ENCODE results near the gene FIGN. TPM values are rescaled to one million over a fixed set of nuclear protein-coding genes. Genes with fewer than 3 reads are reported as not detected.
A peak's percentile ranks its signal among the peaks of the same experiment; 100 is the strongest.

The FIGN gene
- total and polyA plus RNA-seq, 2 of the 4 experiments (the other 2 are of a cell fraction): 0.77 to 0.90 TPM

GRCh38 chr2:163733301-163733938, 2.4 kb downstream of the FIGN start:
- Histone ChIP-seq H3K27ac (ENCODE audit: insufficient read depth, low read length) (no peak overlapping the region; the same call in 1 of the 2 replicates), H2AFZ (replicated peaks; ENCODE audit: low read length, poor library complexity) (peak overlapping the region; percentile 25), H3K14ac (replicated peaks; ENCODE audit: low read depth, low read length) (peak overlapping the region; percentile 25; the same call in 1 of the 2 replicates), H3K56ac (ENCODE audit: extremely low read depth, insufficient read depth, low read length) (no peak overlapping the region), H4K91ac (ENCODE audit: insufficient read depth, low read depth, low read length) (no peak overlapping the region), H3K4me2 (ENCODE audit: low read depth, low read length) (peak overlapping the region; percentile 85), H4K8ac (ENCODE audit: low read depth in 2 of 2, low read length in 2 of 2) (peak overlapping the region in 1 of 2 experiments; percentile 14; a peak in 2 of 4 replicates), H4K5ac (ENCODE audit: low read depth, low read length) (no peak overlapping the region; the same call in 1 of the 2 replicates), H2BK120ac (ENCODE audit: low read depth, low read length) (peak overlapping the region; percentile 16; the same call in 1 of the 2 replicates), H2AK9ac (replicated peaks; ENCODE audit: low read depth, low read length, poor library complexity) (no peak overlapping the region), H2BK15ac (ENCODE audit: low read depth, low read length) (no peak overlapping the region), H3K4me1 (ENCODE audit: control insufficient read depth, insufficient read depth, low read length) (peaks cover 2% of the 10 kb centered on the region), H3K79me1 (ENCODE audit: low read depth in 1 of 2, low read length in 2 of 2) (peaks cover 3 to 14% of the 10 kb centered on the region in 2 experiments; a peak in 3 of 4 replicates), H2BK20ac (ENCODE audit: low read depth, low read length) (peak overlapping the region; percentile 15; the same call in 1 of the 2 replicates), H4K20me1 (ENCODE audit: insufficient read depth, low read length) (no peaks in the 10 kb centered on the region), H3K9me1 (ENCODE audit: insufficient read depth, low read length) (no peaks in the 10 kb centered on the region), H3K9me3 (ENCODE audit: control insufficient read depth, insufficient read depth, low read length) (no peaks in the 10 kb centered on the region), H2AK5ac (ENCODE audit: low read depth, low read length) (no peak overlapping the region), H3K9ac (ENCODE audit: low read depth, low read length) (peak overlapping the region; percentile 18), H3K23ac (ENCODE audit: low read depth, low read length) (peak overlapping the region; percentile 78; the same call in 1 of the 2 replicates), H3K4ac (ENCODE audit: low read depth, low read length) (peak overlapping the region; percentile 46; the same call in 1 of the 2 replicates), H3K18ac (ENCODE audit: low read depth, low read length) (peak overlapping the region; percentile 5), H3K36me3 (ENCODE audit: control insufficient read depth, insufficient read depth, low read length) (no peaks in the 10 kb centered on the region), H3K4me3 (ENCODE audit: insufficient read depth, low read depth, low read length) (peak overlapping the region; percentile 22; the same call in 1 of the 2 replicates), H3K27me3 (ENCODE audit: control insufficient read depth, insufficient read depth, low read length) (no peaks in the 10 kb centered on the region), H2BK5ac (ENCODE audit: low read depth, low read length, poor library complexity, severe bottlenecking) (no peak overlapping the region)
- ATAC-seq (ENCODE audit: low read depth) (no peak), DNase-seq (peak; percentile 6)
- 17% methylated on average over 2 of the region's 15 CpGs; no CpG with 5 or more reads in 1 of the 2 experiments for WGBS, 2 experiments (ENCODE audit: extremely low coverage in 2 of 2, insufficient read length in 1 of 2)
- POLR2A ChIA-PET (ENCODE audit: unreplicated experiment): no interaction called here
- dilution Hi-C loops (cut with HindIII; ENCODE audit: low sequenced_read_pairs, unreplicated experiment) (no loop called here), in situ Hi-C loops (cut with MboI; ENCODE audit: low sequenced_read_pairs) (no loop called here), intact Hi-C loops (cut with micrococcal nuclease) (loop anchor here (10.0 kb wide), 2 partner anchors 259 to 579 kb away; no protein-coding TSS in a partner anchor)
- BruUV-seq (replicated peaks): no TSS peak
- CTCF ChIA-PET: interaction anchor here (0.6 to 1.5 kb wide), 4 partner anchors 11 to 579 kb away, joined by 3 to 5 read pairs (median 4); no protein-coding TSS in a partner anchor
- TF ChIP-seq RAD21 (IDR thresholded peaks at IDR 0.05; ENCODE audit: low read length): no peak
- no peak for TF ChIP-seq CEBPB (IDR thresholded peaks at IDR 0.05; ENCODE audit: low read depth, low read length)
- TF ChIP-seq MAFK (IDR thresholded peaks at IDR 0.05; ENCODE audit: low read depth, low read length): no peak
- TF ChIP-seq MAZ (IDR thresholded peaks at IDR 0.05; ENCODE audit: borderline replicate concordance, low read depth, low read length): no peak
- no peak for TF ChIP-seq ELK1 (IDR thresholded peaks at IDR 0.05; ENCODE audit: borderline replicate concordance, low read depth, low read length)
- TF ChIP-seq RFX5 (IDR thresholded peaks at IDR 0.05; ENCODE audit: low read depth, low read length): no peak
- no peak for TF ChIP-seq NFE2L2 (IDR thresholded peaks at IDR 0.05; ENCODE audit: low read depth, low read length)
- TF ChIP-seq SMC3 (IDR thresholded peaks at IDR 0.05; ENCODE audit: low read depth, low read length): no peak
- no peak for TF ChIP-seq RCOR1 (IDR thresholded peaks at IDR 0.05; ENCODE audit: insufficient replicate concordance, low read length)
- TF ChIP-seq BHLHE40 (IDR thresholded peaks at IDR 0.05; ENCODE audit: low read depth, low read length): no peak
- TF ChIP-seq CHD1 (IDR thresholded peaks at IDR 0.05; ENCODE audit: low read depth, low read length): no peak
- TF ChIP-seq POLR2A (IDR thresholded peaks at IDR 0.05; ENCODE audit: low read depth, low read length): no peak
- no peak for TF ChIP-seq USF2 (IDR thresholded peaks at IDR 0.05; ENCODE audit: low read depth, low read length)
- no peak for TF ChIP-seq CTCF (conservative IDR thresholded peaks at IDR 0.05; ENCODE audit: low read depth, low read length)
- TF ChIP-seq FOS (IDR thresholded peaks at IDR 0.05; ENCODE audit: low read depth, low read length): no peak

Data from IMR-90 (cell line).